MM.1S (cell line): ENCODE measurements around the gene CCDC88B.
A peak's percentile ranks its signal among the peaks of the same experiment; 100 is the strongest.
"Not testable (repeated sequence)": the region's sequence is repeated elsewhere in the genome, so short reads cannot be mapped to it uniquely, and the experiment has no call there.

Source experiments
- DNase-seq: peaks from one replicate; pipeline ENCODE4 v3.0.0-alpha.2; 2015
- H2AFZ ChIP-seq: fragments of 300-600 bp; sonication (generic); 2 replicates; pipeline ENCODE4 v1.6.0; 2016; ENCODE audit warnings: antibody characterized with exemption, low read length
- H3F3A ChIP-seq: fragments of 300-600 bp; sonication (generic); 2 replicates; pipeline ENCODE4 v1.6.1; 2016; ENCODE audit warnings: mild to moderate bottlenecking, antibody characterized with exemption, low read length, moderate library complexity, mixed read lengths; ENCODE audit not compliant: insufficient read depth
- H3K27ac ChIP-seq: fragments of 300-600 bp; sonication (generic); 2 replicates; pipeline ENCODE4 v1.5.1; 2016; ENCODE audit warnings: mild to moderate bottlenecking, low read length
- H3K27me3 ChIP-seq: fragments of 300-600 bp; sonication (generic); replicated peaks from 2 replicates; pipeline ENCODE4 v1.6.0; 2016; ENCODE audit warnings: low read length; ENCODE audit not compliant: insufficient read depth
- H3K36me3 ChIP-seq: fragments of 300-600 bp; sonication (generic); replicated peaks from 2 replicates; pipeline ENCODE4 v1.6.1; 2016; ENCODE audit warnings: mild to moderate bottlenecking, low read length, mixed read lengths; ENCODE audit not compliant: insufficient read depth
- H3K4me1 ChIP-seq: fragments of 300-600 bp; sonication (generic); 2 replicates; pipeline ENCODE4 v1.6.1; 2016; ENCODE audit warnings: low read length, mixed read lengths
- H3K4me2 ChIP-seq: fragments of 300-600 bp; sonication (generic); 2 replicates; pipeline ENCODE4 v1.6.0; 2016; ENCODE audit warnings: low read depth, low read length
- H3K4me3 ChIP-seq: fragments of 300-600 bp; sonication (generic); 2 replicates; pipeline ENCODE4 v1.5.1; 2016; ENCODE audit warnings: low read length, mixed read lengths
- H3K79me2 ChIP-seq: fragments of 300-600 bp; sonication (generic); 2 replicates; pipeline ENCODE4 v1.6.1; 2016; ENCODE audit warnings: mixed run types, low read length, mixed read lengths
- H3K9ac ChIP-seq: fragments of 300-600 bp; sonication (generic); 2 replicates; pipeline ENCODE4 v1.6.1; 2016; ENCODE audit warnings: low read length, mixed read lengths
- H3K9me2 ChIP-seq: fragments of 300-600 bp; sonication (generic); replicated peaks from 2 replicates; pipeline ENCODE4 v1.6.1; 2016; ENCODE audit warnings: mild to moderate bottlenecking, low read length, mixed read lengths; ENCODE audit not compliant: insufficient read depth
- H3K9me3 ChIP-seq: fragments of 300-600 bp; sonication (generic); replicated peaks from 2 replicates; pipeline ENCODE4 v1.6.1; 2016; ENCODE audit warnings: mild to moderate bottlenecking, low read length, mixed read lengths; ENCODE audit not compliant: insufficient read depth
- H4K20me1 ChIP-seq: fragments of 300-600 bp; sonication (generic); 2 replicates; pipeline ENCODE4 v1.6.1; 2016; ENCODE audit warnings: mild to moderate bottlenecking, low read length, moderate library complexity, mixed read lengths; ENCODE audit not compliant: insufficient read depth
- CTCF ChIP-seq: fragments of 300-600 bp; sonication (generic); IDR thresholded peaks from 2 replicates; pipeline ENCODE4 v1.5.1; 2016; ENCODE audit warnings: antibody characterized with exemption, low read length, mixed read lengths
- EZH2 ChIP-seq: fragments of 300-600 bp; sonication (generic); optimal IDR thresholded peaks from 2 replicates; pipeline ENCODE3; 2017; ENCODE audit warnings: low read depth, mild to moderate bottlenecking, antibody characterized with exemption, low read length, mixed read lengths
- EZH2phosphoT487 ChIP-seq: fragments of 300-600 bp; sonication (generic); IDR thresholded peaks from 2 replicates; pipeline ENCODE4 v1.6.1; 2018; ENCODE audit warnings: antibody characterized with exemption, low read length

CCDC88B gene

GRCh38 chr11:64314146-64314804 is 25.7 kb upstream of the CCDC88B start:
- TF ChIP-seq CTCF (peak; percentile 16; the same call in 1 of the 2 replicates), EZH2phosphoT487 (no peak), EZH2 (no peak)
- no peaks in the 10 kb centered on the region for H3K36me3 ChIP-seq
- DNase-seq: no peak
- H3F3A ChIP-seq: peaks cover 38% of the 10 kb centered on the region
- H3K9me3 ChIP-seq: no peaks in the 10 kb centered on the region
- H3K27ac ChIP-seq: no peak overlapping the region
- no peak overlapping the region for H3K4me3 ChIP-seq
- peaks cover 73% of the 10 kb centered on the region for H3K79me2 ChIP-seq
- H3K4me1 ChIP-seq: peaks cover 5% of the 10 kb centered on the region
- H2AFZ ChIP-seq: no peak overlapping the region
- H3K9ac ChIP-seq: no peak overlapping the region
- no peak overlapping the region for H3K4me2 ChIP-seq
- H3K27me3 ChIP-seq: no peaks in the 10 kb centered on the region
- no peaks in the 10 kb centered on the region for H3K9me2 ChIP-seq
- H4K20me1 ChIP-seq: no peaks in the 10 kb centered on the region

DNA sequence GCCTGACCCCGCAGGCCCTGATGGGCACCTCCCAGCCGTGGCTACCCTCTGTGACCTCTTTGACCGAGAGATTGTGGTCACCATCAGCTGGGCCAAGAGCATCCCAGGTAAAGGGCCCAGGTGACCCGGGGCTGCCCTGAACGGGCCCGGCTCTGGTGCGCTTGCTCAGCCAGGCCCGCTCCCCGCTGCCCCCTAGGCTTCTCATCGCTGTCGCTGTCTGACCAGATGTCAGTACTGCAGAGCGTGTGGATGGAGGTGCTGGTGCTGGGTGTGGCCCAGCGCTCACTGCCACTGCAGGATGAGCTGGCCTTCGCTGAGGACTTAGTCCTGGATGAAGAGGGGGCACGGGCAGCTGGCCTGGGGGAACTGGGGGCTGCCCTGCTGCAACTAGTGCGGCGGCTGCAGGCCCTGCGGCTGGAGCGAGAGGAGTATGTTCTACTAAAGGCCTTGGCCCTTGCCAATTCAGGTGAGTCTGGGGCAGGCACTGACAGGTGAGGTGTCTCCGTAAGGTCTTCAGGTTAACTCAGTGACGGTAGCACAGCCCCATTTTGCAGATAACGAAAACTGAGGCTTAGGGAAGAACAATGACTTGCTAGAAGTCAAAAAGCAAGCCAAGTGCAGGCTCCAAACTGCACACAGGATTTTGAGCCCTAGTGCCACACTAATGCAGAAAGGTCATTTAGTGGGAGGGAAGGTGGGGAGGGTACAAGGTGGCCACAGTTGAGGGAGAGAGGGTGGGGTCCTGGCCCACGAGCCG is 25.0 kb upstream of the CCDC88B start:
- no peak overlapping the region for H3K9ac ChIP-seq
- TF ChIP-seq EZH2: no peak
- no peak for TF ChIP-seq EZH2phosphoT487
- TF ChIP-seq CTCF: no peak
- H2AFZ ChIP-seq: no peak overlapping the region
- H3K4me3 ChIP-seq: no peak overlapping the region
- no peaks in the 10 kb centered on the region for H3K36me3 ChIP-seq
- peak overlapping the region; percentile 21; the same call in 1 of the 2 replicates for H3K4me2 ChIP-seq
- peaks cover 70% of the 10 kb centered on the region for H3K79me2 ChIP-seq
- no peaks in the 10 kb centered on the region for H4K20me1 ChIP-seq
- no peak overlapping the region for H3K27ac ChIP-seq
- no peaks in the 10 kb centered on the region for H3K27me3 ChIP-seq
- no peaks in the 10 kb centered on the region for H3K9me2 ChIP-seq
- no peak for DNase-seq
- H3F3A ChIP-seq: peaks cover 39% of the 10 kb centered on the region
- no peaks in the 10 kb centered on the region for H3K9me3 ChIP-seq
- peaks cover 6% of the 10 kb centered on the region for H3K4me1 ChIP-seq

DNA sequence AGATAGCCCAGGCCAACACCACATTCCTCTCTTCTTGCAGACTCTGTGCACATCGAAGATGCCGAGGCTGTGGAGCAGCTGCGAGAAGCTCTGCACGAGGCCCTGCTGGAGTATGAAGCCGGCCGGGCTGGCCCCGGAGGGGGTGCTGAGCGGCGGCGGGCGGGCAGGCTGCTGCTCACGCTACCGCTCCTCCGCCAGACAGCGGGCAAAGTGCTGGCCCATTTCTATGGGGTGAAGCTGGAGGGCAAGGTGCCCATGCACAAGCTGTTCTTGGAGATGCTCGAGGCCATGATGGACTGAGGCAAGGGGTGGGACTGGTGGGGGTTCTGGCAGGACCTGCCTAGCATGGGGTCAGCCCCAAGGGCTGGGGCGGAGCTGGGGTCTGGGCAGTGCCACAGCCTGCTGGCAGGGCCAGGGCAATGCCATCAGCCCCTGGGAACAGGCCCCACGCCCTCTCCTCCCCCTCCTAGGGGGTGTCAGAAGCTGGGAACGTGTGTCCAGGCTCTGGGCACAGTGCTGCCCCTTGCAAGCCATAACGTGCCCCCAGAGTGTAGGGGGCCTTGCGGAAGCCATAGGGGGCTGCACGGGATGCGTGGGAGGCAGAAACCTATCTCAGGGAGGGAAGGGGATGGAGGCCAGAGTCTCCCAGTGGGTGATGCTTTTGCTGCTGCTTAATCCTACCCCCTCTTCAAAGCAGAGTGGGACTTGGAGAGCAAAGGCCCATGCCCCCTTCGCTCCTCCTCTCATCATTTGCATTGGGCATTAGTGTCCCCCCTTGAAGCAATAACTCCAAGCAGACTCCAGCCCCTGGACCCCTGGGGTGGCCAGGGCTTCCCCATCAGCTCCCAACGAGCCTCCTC is 24.1 kb upstream of the CCDC88B start:
- H3K9me2 ChIP-seq, H3K36me3 ChIP-seq: not testable (repeated sequence)

More for the DNA sequence above, 24.1 kb upstream of the CCDC88B start:
- H3K4me3 ChIP-seq: peak overlapping the region; percentile 78
- H3K9me3 ChIP-seq, H4K20me1 ChIP-seq, H2AFZ ChIP-seq, H3K27me3 ChIP-seq, DNase-seq, H3K4me1 ChIP-seq: not testable (repeated sequence)
- peaks cover 39% of the 10 kb centered on the region for H3F3A ChIP-seq
- H3K79me2 ChIP-seq: peaks cover 64% of the 10 kb centered on the region
- H3K4me2 ChIP-seq: peak overlapping the region; percentile 42
- peak overlapping the region; percentile 100; the same call in 1 of the 2 replicates for H3K27ac ChIP-seq
- H3K9ac ChIP-seq: peak overlapping the region; percentile 92; the same call in 1 of the 2 replicates
